Left lung (tissue), 10 donors: Measurements from ENCODE around the gene CKAP5. TPM values are rescaled to one million over a fixed set of nuclear protein-coding genes. Genes with fewer than 3 reads are reported as not detected.

Experiments
- ATAC-seq: fragments of 200-7000 bp; cut with Tn5 transposase; one replicate; pipeline ENCODE4 v1.9.1; 2020; ENCODE audit warnings: moderate library complexity
- DNase-seq, 4 donors: peaks; one replicate each; pipeline ENCODE4 v3.0.0-alpha.2; 2013 to 2020
- H3K27ac ChIP-seq, 2 donors: fragments of 200-600 bp; sonication (generic) in 1 of 2; one replicate each; pipeline versions ENCODE4 v1.5.0 to v1.8.0; 2020 to 2021
- H3K27me3 ChIP-seq, 2 donors: fragments of 200-600 bp; sonication (generic) in 1 of 2; one replicate each; pipeline versions ENCODE4 v1.5.0 to v1.8.0; 2020 to 2021
- H3K36me3 ChIP-seq, 2 donors: fragments of 200-600 bp; sonication (generic) in 1 of 2; one replicate each; pipeline versions ENCODE4 v1.5.0 to v1.8.0; 2020 to 2021
- H3K4me1 ChIP-seq, 2 donors: fragments of 200-600 bp; one replicate each; pipeline ENCODE4 v1.8.0; 2021
- H3K4me3 ChIP-seq, 2 donors: fragments of 200-600 bp; sonication (generic) in 1 of 2; one replicate each; pipeline versions ENCODE4 v1.5.0 to v1.8.0; 2020 to 2021; ENCODE audit warnings: mild to moderate bottlenecking in 1 of 2
- H3K9me3 ChIP-seq, 2 donors: fragments of 200-600 bp; sonication (generic) in 1 of 2; one replicate each; pipeline versions ENCODE4 v1.5.0 to v1.8.0; 2020 to 2021
- intact Hi-C, 2 donors: fragments of 100-400 bp; cut with DNase I; formaldehyde crosslinking; loops; one replicate each; pipeline versions ENCODE4 v1.11.2 to v1.14.2; 2022
- polyA plus RNA-seq, 6 donors: library from polyadenylated mRNA; unstranded; fragments of 120-200 nt; gene quantifications; one replicate each; pipeline ENCODE4 v1.2.1, GENCODE V29; 2013; ENCODE audit not compliant: insufficient read length in 6 of 6
- total RNA-seq, 2 donors: library from RNA; stranded (reverse); fragmentation: NEBNext Ultra II Directional; extraction: Animal tissue kit (Norgen Biotek cat#: 25700); gene quantifications; one replicate each; pipeline ENCODE4 v1.2.1, GENCODE V29; 2021
- TF ChIP-seq, protein P1 (sequence below), 2 donors: fragments of 200-600 bp; sonication (generic) in 1 of 2; IDR thresholded peaks; one replicate each; pipeline versions ENCODE4 v1.5.0 to v1.8.0; 2021; ENCODE audit warnings: antibody characterized with exemption in 2 of 2
- donor health status: DM: no; HTN: yes; CAD: no.
- donor health status: DM: no; HTN: no; CAD: no.

CKAP5 gene
- total and polyA plus RNA-seq, 8 donors = 58.8 to 130 (median 87.4) TPM

DNA sequence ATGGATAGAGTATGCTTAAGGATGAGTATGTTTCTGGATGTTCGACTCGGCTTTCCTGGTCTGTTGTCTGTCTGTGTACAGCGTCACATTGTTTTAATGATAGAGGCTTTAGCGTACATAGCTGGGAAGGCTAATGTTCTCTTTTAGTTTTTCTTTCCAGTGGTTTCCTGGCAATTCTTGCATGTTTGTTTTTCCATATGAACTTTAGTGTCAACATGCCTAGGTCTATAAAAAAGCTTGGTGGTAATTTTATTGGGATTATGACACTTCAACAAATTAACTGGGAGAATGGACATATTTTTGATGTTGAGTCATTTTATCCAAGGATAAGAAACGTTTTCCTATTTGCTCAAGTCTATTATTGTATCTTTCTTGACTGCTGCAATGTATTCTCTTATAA lies 109.5 kb downstream of the CKAP5 start:
- H3K36me3 ChIP-seq = peaks cover 0 to 7% of the 10 kb centered on the region in 2 donors
- no peaks in the 10 kb centered on the region for H3K9me3 ChIP-seq
- TF ChIP-seq, protein P1, sequence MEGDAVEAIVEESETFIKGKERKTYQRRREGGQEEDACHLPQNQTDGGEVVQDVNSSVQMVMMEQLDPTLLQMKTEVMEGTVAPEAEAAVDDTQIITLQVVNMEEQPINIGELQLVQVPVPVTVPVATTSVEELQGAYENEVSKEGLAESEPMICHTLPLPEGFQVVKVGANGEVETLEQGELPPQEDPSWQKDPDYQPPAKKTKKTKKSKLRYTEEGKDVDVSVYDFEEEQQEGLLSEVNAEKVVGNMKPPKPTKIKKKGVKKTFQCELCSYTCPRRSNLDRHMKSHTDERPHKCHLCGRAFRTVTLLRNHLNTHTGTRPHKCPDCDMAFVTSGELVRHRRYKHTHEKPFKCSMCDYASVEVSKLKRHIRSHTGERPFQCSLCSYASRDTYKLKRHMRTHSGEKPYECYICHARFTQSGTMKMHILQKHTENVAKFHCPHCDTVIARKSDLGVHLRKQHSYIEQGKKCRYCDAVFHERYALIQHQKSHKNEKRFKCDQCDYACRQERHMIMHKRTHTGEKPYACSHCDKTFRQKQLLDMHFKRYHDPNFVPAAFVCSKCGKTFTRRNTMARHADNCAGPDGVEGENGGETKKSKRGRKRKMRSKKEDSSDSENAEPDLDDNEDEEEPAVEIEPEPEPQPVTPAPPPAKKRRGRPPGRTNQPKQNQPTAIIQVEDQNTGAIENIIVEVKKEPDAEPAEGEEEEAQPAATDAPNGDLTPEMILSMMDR (IDR thresholded peaks at IDR 0.05) = no peak
- DNase-seq = no peak
- intact Hi-C loops = no loop called here
- no peaks in the 10 kb centered on the region for H3K4me1 ChIP-seq
- no peak overlapping the region for H3K27ac ChIP-seq
- no peaks in the 10 kb centered on the region for H3K27me3 ChIP-seq
- no peak overlapping the region for H3K4me3 ChIP-seq
- ATAC-seq = no peak

DNA sequence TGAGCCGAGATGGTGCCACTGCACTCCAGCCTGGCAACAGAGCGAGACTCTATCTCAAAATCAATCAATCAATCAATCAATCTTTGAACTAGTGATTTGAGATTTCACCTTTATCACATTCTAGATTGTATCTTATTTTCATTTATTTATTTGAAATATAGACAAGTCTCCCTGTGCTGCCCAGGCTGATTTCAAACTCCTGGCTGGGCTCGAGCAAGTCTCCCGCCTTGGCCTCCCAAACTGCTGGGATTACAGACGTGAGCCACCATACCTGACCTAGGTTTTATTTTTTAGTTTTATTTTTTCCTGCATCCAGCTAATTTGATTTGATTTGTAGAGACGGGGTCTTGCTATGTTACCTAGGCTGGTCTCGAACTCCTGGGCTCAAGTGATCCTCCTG lies 109.9 kb downstream of the CKAP5 start:
- TF ChIP-seq, protein P1 (IDR thresholded peaks at IDR 0.05) = no peak
- Histone ChIP-seq H3K4me1 (no peaks in the 10 kb centered on the region), H3K27ac (no peak overlapping the region), H3K9me3 (no peaks in the 10 kb centered on the region), H3K36me3 (peaks cover 0 to 2% of the 10 kb centered on the region in 2 donors), H3K27me3 (no peaks in the 10 kb centered on the region), H3K4me3 (no peak overlapping the region)
- ATAC-seq (no peak), DNase-seq (no peak)
- intact Hi-C loops = no loop called here

DNA sequence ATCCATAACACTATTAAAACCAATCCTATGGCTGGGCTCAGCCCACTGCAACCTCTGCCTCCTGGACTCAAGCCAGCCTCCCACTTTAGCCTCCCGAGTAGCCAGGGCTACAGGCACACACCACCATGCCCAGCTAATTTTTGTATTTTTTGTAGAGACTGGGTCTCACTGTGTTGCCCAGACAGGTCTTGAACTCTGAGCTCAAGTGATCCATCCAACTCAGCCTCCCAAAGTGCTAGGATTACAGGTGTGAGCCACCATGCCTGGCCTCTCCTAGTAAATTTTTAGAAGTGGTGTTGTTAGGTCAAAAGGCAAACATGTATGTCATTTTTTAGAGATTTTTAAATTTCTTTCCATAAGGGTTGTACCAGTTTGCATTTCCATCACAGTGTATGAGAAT lies 112.8 kb downstream of the CKAP5 start:
- Histone ChIP-seq H3K4me1 (no peaks in the 10 kb centered on the region), H3K9me3 (no peaks in the 10 kb centered on the region), H3K4me3 (no peak overlapping the region), H3K27ac (no peak overlapping the region), H3K27me3 (no peaks in the 10 kb centered on the region), H3K36me3 (no peaks in the 10 kb centered on the region)
- TF ChIP-seq, protein P1 (IDR thresholded peaks at IDR 0.05) = no peak
- intact Hi-C loops = no loop called here
- DNase-seq = no peak
- ATAC-seq = no peak

DNA sequence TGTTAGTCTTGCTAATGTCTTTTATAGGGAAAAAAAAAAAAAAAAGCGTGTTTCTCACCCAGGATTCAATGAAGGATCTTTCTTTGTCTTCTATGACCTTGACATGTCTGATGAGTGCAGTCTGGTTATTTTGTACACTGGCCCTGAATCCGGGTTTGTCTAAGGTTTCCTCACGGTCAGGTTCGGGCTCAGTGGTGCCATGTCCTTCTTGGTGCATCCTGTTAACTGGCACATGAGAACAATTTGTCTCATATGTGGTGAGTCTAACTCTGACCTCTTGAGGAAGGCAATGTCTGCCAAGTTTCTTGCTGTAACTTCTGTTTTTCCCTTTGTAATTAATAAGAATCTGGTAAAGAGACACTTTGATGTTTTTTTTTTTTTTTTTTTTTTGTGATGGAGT lies 114.5 kb downstream of the CKAP5 start:
- Histone ChIP-seq H3K27ac (no peak overlapping the region), H3K4me3 (no peak overlapping the region), H3K9me3 (no peaks in the 10 kb centered on the region), H3K27me3 (no peaks in the 10 kb centered on the region), H3K4me1 (no peaks in the 10 kb centered on the region), H3K36me3 (no peaks in the 10 kb centered on the region)
- DNase-seq (no peak), ATAC-seq (no peak)
- intact Hi-C loops = no loop called here
- TF ChIP-seq, protein P1 (IDR thresholded peaks at IDR 0.05) = no peak

DNA sequence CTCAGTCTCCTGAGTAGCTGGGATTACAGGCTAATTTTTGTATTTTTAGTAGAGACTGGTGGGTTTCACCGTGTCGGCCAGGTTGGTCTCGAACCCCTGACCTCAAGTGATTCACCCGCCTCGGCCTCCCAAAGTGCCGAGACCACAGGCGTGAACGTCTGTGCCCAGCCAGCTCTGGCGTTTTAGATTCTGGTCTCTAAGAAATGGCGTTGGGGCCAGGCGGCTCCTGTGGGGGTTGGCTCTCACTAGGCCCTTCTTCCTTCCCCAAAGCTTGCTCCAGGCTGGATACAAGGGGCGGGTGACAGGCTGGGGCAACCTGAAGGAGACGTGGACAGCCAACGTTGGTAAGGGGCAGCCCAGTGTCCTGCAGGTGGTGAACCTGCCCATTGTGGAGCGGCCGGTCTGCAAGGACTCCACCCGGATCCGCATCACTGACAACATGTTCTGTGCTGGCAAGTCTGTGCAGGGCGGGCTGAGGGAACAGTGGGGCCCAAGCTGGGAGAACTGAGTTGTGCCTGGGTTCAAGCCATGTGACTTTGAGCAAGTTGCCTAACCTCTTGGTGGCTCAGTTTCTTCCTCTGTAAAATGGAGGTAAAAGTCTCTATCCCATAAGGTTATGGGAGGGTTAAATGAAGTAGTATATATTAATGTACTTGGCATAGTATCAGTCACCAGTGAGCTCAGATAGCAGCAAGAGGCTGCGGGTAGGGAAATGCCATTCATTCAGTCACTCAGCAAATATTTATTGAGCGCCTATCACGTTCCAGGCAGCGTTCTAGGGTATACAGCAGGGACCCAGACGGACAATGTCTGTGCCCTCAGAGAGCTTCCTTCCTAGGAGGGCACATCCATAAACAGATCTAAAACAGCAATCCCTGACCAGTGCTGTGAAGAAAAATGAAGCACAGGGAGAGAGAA lies 116.7 kb downstream of the CKAP5 start:
- no peaks in the 10 kb centered on the region for H3K9me3 ChIP-seq
- H3K27ac ChIP-seq = no peak overlapping the region
- H3K36me3 ChIP-seq = no peaks in the 10 kb centered on the region
- TF ChIP-seq, protein P1 (IDR thresholded peaks at IDR 0.05) = no peak
- H3K4me3 ChIP-seq = no peak overlapping the region
- intact Hi-C loops = no loop called here
- no peaks in the 10 kb centered on the region for H3K4me1 ChIP-seq
- no peaks in the 10 kb centered on the region for H3K27me3 ChIP-seq
- DNase-seq = no peak
- ATAC-seq = no peak
